ENCODE data around the gene RAP1GDS1.
"Not testable (repeated sequence)": the region's sequence is repeated elsewhere in the genome, so short reads cannot be mapped to it uniquely, and the experiment has no call there.

RAP1GDS1 gene

DNA sequence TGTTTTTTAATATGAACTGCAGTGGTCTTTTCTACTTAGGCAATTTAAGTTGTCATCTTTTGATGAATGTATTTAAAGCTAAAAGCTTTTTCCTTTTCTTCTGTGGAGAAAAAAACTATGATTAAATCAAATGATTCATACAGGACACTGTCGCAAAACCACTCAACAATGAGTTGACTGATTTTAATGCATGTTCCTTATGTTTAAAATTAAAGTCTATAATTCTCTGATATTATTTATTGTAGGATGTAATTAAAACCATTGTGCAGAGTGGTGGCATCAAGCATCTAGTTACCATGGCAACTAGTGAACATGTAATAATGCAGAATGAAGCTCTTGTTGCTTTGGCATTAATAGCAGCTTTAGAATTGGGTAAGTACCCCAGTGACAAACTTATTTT lies 172.5 kb downstream of the RAP1GDS1 start:
- no peak for DNase-seq (ENCODE audit: low read depth in 2 of 2)

DNA sequence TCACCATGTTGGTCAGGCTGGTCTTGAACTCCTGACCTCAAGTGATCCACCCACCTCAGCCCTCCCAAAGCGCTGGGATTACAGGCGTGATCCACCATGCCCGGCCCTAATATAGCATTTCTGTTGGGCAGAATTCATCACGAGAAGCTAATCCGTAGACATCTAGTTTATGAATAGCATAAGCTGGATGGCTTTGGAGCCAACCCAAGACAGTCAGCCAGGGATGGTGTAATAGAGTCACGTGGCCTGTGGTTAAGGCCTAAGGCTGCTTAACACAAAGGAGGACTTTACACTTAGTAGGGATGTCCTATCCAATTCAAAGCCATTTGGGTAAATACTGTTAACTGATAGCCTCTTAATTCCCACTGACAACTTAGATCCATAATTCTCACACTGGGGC lies 173.6 kb downstream of the RAP1GDS1 start:
- DNase-seq (ENCODE audit: low read depth in 2 of 2) = no peak

DNA sequence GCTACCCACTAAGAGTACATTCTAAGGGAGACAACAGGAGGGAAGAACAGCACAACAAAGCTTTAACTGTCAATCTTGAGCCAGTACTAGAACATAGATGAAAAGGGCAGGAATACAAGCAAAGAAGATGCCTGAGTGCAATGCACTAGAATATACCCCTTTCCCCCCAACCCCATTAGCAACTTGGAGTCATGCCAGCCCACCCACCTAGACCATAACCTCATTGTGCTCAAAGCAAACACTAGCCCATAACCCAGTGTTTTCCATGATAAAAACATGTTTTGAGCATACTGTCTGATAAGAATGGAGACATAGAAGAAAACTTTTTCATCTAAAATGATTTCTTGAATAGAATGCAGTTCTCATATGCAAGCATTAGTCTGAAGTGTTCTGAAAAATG lies 183.2 kb downstream of the RAP1GDS1 start:
- no peak for DNase-seq (ENCODE audit: low read depth in 2 of 2)

GRCh38 chr4:98446499-98447375 lies 185.6 kb downstream of the RAP1GDS1 start:
- DNase-seq (ENCODE audit: low read depth in 2 of 2) = peak; percentile 37 to 48

GRCh38 chr4:98447648-98448047 lies 186.5 kb downstream of the RAP1GDS1 start:
- no peak for DNase-seq (ENCODE audit: low read depth in 2 of 2)

DNA sequence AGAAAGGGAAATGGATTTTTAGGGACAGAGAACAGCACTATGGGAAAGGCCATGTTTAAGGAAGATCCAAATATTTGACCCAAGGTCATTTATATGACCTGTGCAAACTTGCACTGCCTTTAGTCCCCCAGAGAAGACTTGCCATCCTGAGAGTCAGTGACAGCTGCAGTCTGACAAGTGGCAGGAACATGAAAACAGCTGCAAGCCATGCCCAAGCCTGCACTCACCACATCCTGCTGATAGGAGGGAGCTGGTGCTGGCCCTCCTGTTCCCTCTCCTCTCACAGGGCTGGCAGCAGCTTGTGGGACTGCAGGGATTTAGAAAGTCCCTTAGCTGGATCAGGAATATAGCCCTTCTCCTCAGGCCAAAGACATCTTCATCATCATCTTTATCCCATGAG lies 187.7 kb downstream of the RAP1GDS1 start:
- no peak for DNase-seq (ENCODE audit: low read depth in 2 of 2)

- DNase-seq (ENCODE audit: low read depth in 2 of 2) = no peak
Observed at GRCh38 chr4:98452091-98452490, 190.9 kb downstream of the RAP1GDS1 start.

- not testable (repeated sequence) for DNase-seq (ENCODE audit: low read depth in 2 of 2)
Observed at GRCh38 chr4:98457422-98457821, 196.2 kb downstream of the RAP1GDS1 start.

GRCh38 chr4:98461121-98461865 lies 200.1 kb downstream of the RAP1GDS1 start:
- DNase-seq (ENCODE audit: low read depth in 2 of 2) = not testable (repeated sequence)

DNA sequence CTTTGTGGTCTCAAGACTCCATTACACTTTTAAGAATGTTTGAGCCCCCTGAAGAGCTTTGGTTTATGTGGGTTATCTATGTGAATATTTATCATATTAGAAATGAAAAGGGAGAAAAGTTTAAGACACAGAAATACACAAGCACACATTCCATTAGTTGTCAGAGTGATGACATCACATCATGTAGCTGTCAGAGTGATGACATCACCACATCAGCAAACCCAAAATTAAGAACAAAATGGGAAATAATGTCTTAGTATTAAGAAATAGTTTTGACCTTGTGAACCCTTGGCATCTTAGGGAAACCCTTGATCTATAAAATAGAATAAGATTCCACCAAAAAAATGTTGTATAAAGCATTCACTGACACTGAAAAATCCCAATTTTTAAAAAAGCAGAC lies 201.3 kb downstream of the RAP1GDS1 start:
- DNase-seq (ENCODE audit: low read depth in 2 of 2) = no peak

- no peak for DNase-seq (ENCODE audit: low read depth in 2 of 2)
Observed at GRCh38 chr4:98466868-98467599, 205.8 kb downstream of the RAP1GDS1 start.

DNA sequence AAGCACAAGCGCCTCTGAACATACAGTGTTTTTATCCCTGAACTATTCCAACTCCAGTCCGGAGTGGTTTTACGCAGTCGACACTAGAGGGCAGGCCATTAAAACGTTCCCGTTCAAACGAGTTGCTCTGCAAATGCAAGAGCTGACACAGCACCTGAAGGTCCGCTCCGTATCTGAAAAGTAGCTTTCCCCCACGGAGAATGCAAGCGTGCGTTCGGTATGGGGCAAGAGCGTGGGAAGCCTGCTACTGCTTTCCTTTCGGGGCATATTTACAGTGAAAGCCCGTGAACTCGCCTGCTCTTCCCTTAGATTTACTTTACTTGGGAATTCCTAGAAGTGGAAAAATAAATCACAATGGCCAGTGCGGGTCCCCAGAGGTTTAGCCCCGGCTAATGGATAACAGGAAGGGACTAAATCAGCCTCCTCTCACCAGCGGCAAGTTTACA lies 206.5 kb downstream of the RAP1GDS1 start:
- DNase-seq (ENCODE audit: low read depth in 2 of 2) = peak in 1 of 2 donors; percentile 52

- no peak for DNase-seq (ENCODE audit: low read depth in 2 of 2)
Observed at GRCh38 chr4:98468709-98469108, 207.5 kb downstream of the RAP1GDS1 start.

- DNase-seq (ENCODE audit: low read depth in 2 of 2) = no peak
Observed at GRCh38 chr4:98469771-98470170, 208.6 kb downstream of the RAP1GDS1 start.

DNA sequence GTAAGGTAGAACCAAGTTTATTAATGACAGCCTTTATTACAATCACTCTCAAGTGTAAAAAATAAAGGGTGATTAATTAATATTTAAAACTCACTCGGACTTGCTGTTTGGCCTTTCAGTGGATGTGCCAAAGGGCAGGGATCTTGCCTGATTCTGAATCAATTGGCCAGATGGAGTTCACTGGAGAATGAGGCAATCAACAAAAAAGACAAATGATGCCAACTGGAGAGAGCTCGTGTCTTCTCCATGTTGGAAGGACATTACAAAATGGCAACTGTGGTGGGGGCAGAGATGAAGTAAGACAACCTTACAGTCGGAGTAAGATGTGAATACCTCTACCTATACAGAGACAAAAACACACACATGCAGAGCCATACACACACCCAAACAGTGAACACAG lies 209.2 kb downstream of the RAP1GDS1 start:
- DNase-seq (ENCODE audit: low read depth in 2 of 2) = no peak

DNA sequence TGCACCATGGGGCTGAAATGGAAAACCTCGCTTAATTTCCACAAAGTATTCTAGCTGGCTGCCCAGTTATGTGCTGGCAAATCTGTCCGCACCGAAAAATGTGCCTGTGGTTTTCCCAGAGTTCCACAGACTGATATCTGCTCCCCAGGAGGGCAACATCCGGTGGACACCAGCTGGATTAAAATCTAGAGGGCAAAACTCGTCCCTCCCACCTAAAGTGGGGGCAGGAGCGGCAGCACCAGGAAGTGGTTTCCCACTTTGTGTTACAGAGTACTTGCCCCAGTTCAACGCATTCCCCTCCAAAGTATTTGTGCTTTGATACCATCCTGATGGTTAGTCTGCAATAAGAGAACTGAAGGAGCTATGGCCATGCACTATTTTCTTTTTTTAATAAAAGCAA lies 209.6 kb downstream of the RAP1GDS1 start:
- DNase-seq (ENCODE audit: low read depth in 2 of 2) = no peak

DNA sequence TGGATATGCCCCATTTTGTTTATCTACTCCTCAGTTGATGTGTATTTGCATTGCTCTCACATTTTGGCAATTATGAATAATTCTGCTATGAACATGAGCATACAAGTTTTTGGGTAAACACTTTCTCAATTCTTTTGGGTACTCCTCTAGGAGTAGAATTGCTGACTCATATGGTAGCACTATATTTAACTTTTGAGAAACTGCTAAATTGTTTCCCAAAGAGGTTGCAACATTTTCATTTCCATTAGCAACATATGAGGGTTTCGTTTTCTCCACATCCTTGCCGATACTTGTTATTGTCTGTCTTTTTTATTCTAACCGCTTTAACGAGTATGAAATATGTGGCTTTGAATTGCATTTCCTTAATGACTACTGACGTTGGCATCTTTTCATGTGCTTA lies 211.9 kb downstream of the RAP1GDS1 start:
- DNase-seq (ENCODE audit: low read depth in 2 of 2) = no peak

- no peak for DNase-seq (ENCODE audit: low read depth in 2 of 2)
Observed at GRCh38 chr4:98474408-98474844, 213.2 kb downstream of the RAP1GDS1 start.

- no peak for DNase-seq (ENCODE audit: low read depth in 2 of 2)
Observed at GRCh38 chr4:98476891-98477290, 215.7 kb downstream of the RAP1GDS1 start.

DNA sequence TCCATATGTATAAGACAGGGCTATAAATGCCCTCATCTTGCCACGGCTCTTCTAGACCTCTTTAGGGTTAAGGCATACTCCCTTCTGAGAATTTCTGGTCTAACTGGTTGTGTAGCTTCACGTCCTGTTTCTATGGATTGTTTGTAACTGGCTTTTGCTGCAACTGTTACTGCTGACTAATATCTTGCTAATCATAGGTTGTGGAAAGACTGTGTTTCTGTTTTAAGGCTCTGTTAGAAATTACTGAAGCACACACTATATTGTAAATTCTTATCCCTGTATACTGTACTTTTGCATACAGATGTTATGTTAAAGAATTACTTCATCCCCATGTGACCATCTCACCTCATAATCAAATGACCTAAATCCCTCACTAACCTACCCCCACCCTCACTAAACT lies 218.4 kb downstream of the RAP1GDS1 start:
- not testable (repeated sequence) for DNase-seq (ENCODE audit: low read depth in 2 of 2)

- no peak for DNase-seq (ENCODE audit: low read depth in 2 of 2)
Observed at GRCh38 chr4:98480535-98480934, 219.4 kb downstream of the RAP1GDS1 start.

GRCh38 chr4:98481167-98481566 lies 220.0 kb downstream of the RAP1GDS1 start:
- DNase-seq (ENCODE audit: low read depth in 2 of 2) = no peak
